ENCODE measurements around the gene LRP1. TPM values are rescaled to one million over a fixed set of nuclear protein-coding genes. Genes with fewer than 3 reads are reported as not detected.

The LRP1 gene
- total RNA-seq, 1 donor from 2014 or later: 138 TPM

- H3K36me3 Mint-ChIP-seq: no peaks in the 10 kb centered on the region
- no peaks in the 10 kb centered on the region for H3K9me3 Mint-ChIP-seq
- H3K27ac Mint-ChIP-seq: peak overlapping the region; percentile 71
- peaks cover 63% of the 10 kb centered on the region for H3K4me1 Mint-ChIP-seq (ENCODE audit: unreplicated experiment)
- H3K27me3 Mint-ChIP-seq: no peaks in the 10 kb centered on the region
- no peak for TF ChIP-seq CTCF (conservative IDR thresholded peaks at IDR 0.05)
- H3K4me3 Mint-ChIP-seq: peak overlapping the region; percentile 62
- no peak for DNase-seq (ENCODE audit: extremely low spot score, unreplicated experiment)
These were observed 4.8 kb downstream of the LRP1 start for GRCh38 chr12:57133013-57133569.

- peak overlapping the region; percentile 43 for H3K4me3 Mint-ChIP-seq
These were observed 5.6 kb downstream of the LRP1 start for GRCh38 chr12:57133916-57134315.

GRCh38 chr12:57134949-57135348 is 6.7 kb downstream of the LRP1 start:
- no peak for DNase-seq (ENCODE audit: extremely low spot score, unreplicated experiment)
- TF ChIP-seq CTCF (conservative IDR thresholded peaks at IDR 0.05): no peak
- Mint-ChIP-seq H3K4me1 (ENCODE audit: unreplicated experiment) (peaks cover 70% of the 10 kb centered on the region), H3K27ac (peak overlapping the region; percentile 71), H3K36me3 (peaks cover 14% of the 10 kb centered on the region), H3K27me3 (no peaks in the 10 kb centered on the region), H3K4me3 (peak overlapping the region; percentile 68), H3K9me3 (no peaks in the 10 kb centered on the region)

More at GRCh38 chr12:57133916-57134315, 5.6 kb downstream of the LRP1 start:
- DNase-seq (ENCODE audit: extremely low spot score, unreplicated experiment): no peak
- H3K9me3 Mint-ChIP-seq: no peaks in the 10 kb centered on the region
- H3K27me3 Mint-ChIP-seq: no peaks in the 10 kb centered on the region
- peaks cover 69% of the 10 kb centered on the region for H3K4me1 Mint-ChIP-seq (ENCODE audit: unreplicated experiment)
- H3K36me3 Mint-ChIP-seq: peaks cover 7% of the 10 kb centered on the region
- no peak for TF ChIP-seq CTCF (conservative IDR thresholded peaks at IDR 0.05)
- peak overlapping the region; percentile 71 for H3K27ac Mint-ChIP-seq

GRCh38 chr12:57135527-57136326 is 7.4 kb downstream of the LRP1 start:
- Mint-ChIP-seq H3K4me3 (peak overlapping the region; percentile 68), H3K27me3 (no peaks in the 10 kb centered on the region), H3K36me3 (peaks cover 15% of the 10 kb centered on the region), H3K4me1 (ENCODE audit: unreplicated experiment) (peaks cover 63% of the 10 kb centered on the region), H3K9me3 (no peaks in the 10 kb centered on the region), H3K27ac (peak overlapping the region; percentile 71)
- TF ChIP-seq CTCF (conservative IDR thresholded peaks at IDR 0.05): no peak
- DNase-seq (ENCODE audit: extremely low spot score, unreplicated experiment): no peak

- no peak for DNase-seq (ENCODE audit: extremely low spot score, unreplicated experiment)
- H3K4me1 Mint-ChIP-seq (ENCODE audit: unreplicated experiment): peaks cover 52% of the 10 kb centered on the region
- H3K4me3 Mint-ChIP-seq: no peak overlapping the region
These were observed 10.4 kb downstream of the LRP1 start for GRCh38 chr12:57138526-57139272.

More at GRCh38 chr12:57138526-57139272, 10.4 kb downstream of the LRP1 start:
- Mint-ChIP-seq H3K9me3 (no peaks in the 10 kb centered on the region), H3K27ac (no peak overlapping the region), H3K27me3 (no peaks in the 10 kb centered on the region), H3K36me3 (peaks cover 26% of the 10 kb centered on the region)
- TF ChIP-seq CTCF (conservative IDR thresholded peaks at IDR 0.05): no peak
